GM19025 (cell line): ENCODE results near the gene ZFYVE26.
"Not testable (repeated sequence)": the region's sequence is repeated elsewhere in the genome, so short reads cannot be mapped to it uniquely, and the experiment has no call there.

Source experiments
- ATAC-seq: cut with Tn5 transposase; IDR thresholded peaks from one replicate; pipeline ENCODE4 v1.9.1; 2021; ENCODE audit warnings: mild to moderate bottlenecking, low read depth, moderate library complexity; ENCODE audit not compliant: unreplicated experiment

Gene ZFYVE26

GRCh38 chr14:67718265-67718664, 98.1 kb downstream of the ZFYVE26 start:
- ATAC-seq = no peak

- no peak for ATAC-seq
These were observed 99.3 kb downstream of the ZFYVE26 start for GRCh38 chr14:67717048-67717447.

- ATAC-seq = no peak
These were observed 106.2 kb downstream of the ZFYVE26 start for GRCh38 chr14:67710209-67710608.

GRCh38 chr14:67709796-67710195, 106.6 kb downstream of the ZFYVE26 start:
- ATAC-seq = not testable (repeated sequence)

- ATAC-seq = not testable (repeated sequence)
These were observed 107.0 kb downstream of the ZFYVE26 start for GRCh38 chr14:67709346-67709745.

GRCh38 chr14:67705211-67705610, 111.2 kb downstream of the ZFYVE26 start:
- no peak for ATAC-seq

- ATAC-seq = no peak
These were observed 111.8 kb downstream of the ZFYVE26 start for GRCh38 chr14:67704484-67705089.

GRCh38 chr14:67703997-67704396, 112.4 kb downstream of the ZFYVE26 start:
- no peak for ATAC-seq

GRCh38 chr14:67701492-67701891, 114.9 kb downstream of the ZFYVE26 start, which contains the start of gene RDH12:
TSS of gene RDH12 (plus strand) at chr14:67701886. CDS start at chr14:67722643, 20,757 bp downstream.
- ATAC-seq = not testable (repeated sequence)

- no peak for ATAC-seq
These were observed 118.2 kb downstream of the ZFYVE26 start for GRCh38 chr14:67698179-67698578.

- no peak for ATAC-seq
These were observed 119.4 kb downstream of the ZFYVE26 start for GRCh38 chr14:67697006-67697405.
